RWPE2 (cell line): ENCODE measurements around the gene SEC31B.

ENCODE experiments used
- ATAC-seq: fragments of 200-7000 bp; cut with Tn5 transposase; 3 replicates; pipeline ENCODE4 v1.9.1; 2021; ENCODE audit warnings: low read depth
- DNase-seq: peaks from one replicate; pipeline ENCODE4 v3.0.0-alpha.2; 2020; ENCODE audit warnings: low spot score
- H3K27ac ChIP-seq: fragments of 450-650 bp; 2 replicates; pipeline ENCODE4 v1.5.1; 2017; ENCODE audit warnings: mild to moderate bottlenecking; ENCODE audit not compliant: poor library complexity, severe bottlenecking
- H3K27me3 ChIP-seq: fragments of 250-450 bp; sonication (Bioruptor Pico); 2 replicates; pipeline ENCODE4 v1.5.1; 2021; ENCODE audit warnings: mild to moderate bottlenecking, moderate library complexity; ENCODE audit not compliant: insufficient read depth, poor library complexity, severe bottlenecking
- H3K36me3 ChIP-seq: fragments of 250-450 bp; sonication (Bioruptor Pico); 2 replicates; pipeline ENCODE4 v1.5.1; 2020; ENCODE audit warnings: low read depth, mild to moderate bottlenecking, moderate library complexity
- H3K4me1 ChIP-seq: fragments of 250-450 bp; sonication (Bioruptor Pico); 2 replicates; pipeline ENCODE4 v1.5.1; 2021; ENCODE audit warnings: mild to moderate bottlenecking, moderate library complexity; ENCODE audit not compliant: insufficient read depth, poor library complexity, severe bottlenecking
- H3K4me3 ChIP-seq: fragments of 250-450 bp; sonication (Bioruptor Pico); 2 replicates; pipeline ENCODE4 v1.5.1; 2021; ENCODE audit warnings: mild to moderate bottlenecking, moderate library complexity; ENCODE audit not compliant: severe bottlenecking
- H3K9me3 ChIP-seq: fragments of 250-450 bp; sonication (Bioruptor Pico); 2 replicates; pipeline ENCODE4 v1.5.1; 2021; ENCODE audit warnings: mild to moderate bottlenecking, moderate library complexity; ENCODE audit not compliant: severe bottlenecking
- CTCF ChIP-seq: fragments of 450-650 bp; IDR thresholded peaks from one replicate; pipeline ENCODE4 v1.5.1; 2017; ENCODE audit warnings: mild to moderate bottlenecking, moderate library complexity; ENCODE audit not compliant: poor library complexity, severe bottlenecking

The SEC31B gene

GRCh38 chr10:100446130-100446761 lies 73.4 kb downstream of the SEC31B start:
- Histone ChIP-seq H3K4me1 (no peaks in the 10 kb centered on the region), H3K9me3 (no peaks in the 10 kb centered on the region), H3K4me3 (no peak overlapping the region), H3K27me3 (no peaks in the 10 kb centered on the region), H3K36me3 (no peaks in the 10 kb centered on the region), H3K27ac (no peak overlapping the region)
- DNase-seq = no peak
- ATAC-seq = no peak
- no peak for TF ChIP-seq CTCF

GRCh38 chr10:100442548-100442947 lies 77.1 kb downstream of the SEC31B start:
- Histone ChIP-seq H3K27me3 (no peaks in the 10 kb centered on the region), H3K27ac (no peak overlapping the region), H3K9me3 (no peaks in the 10 kb centered on the region), H3K4me3 (no peak overlapping the region), H3K4me1 (no peaks in the 10 kb centered on the region), H3K36me3 (no peaks in the 10 kb centered on the region)
- ATAC-seq (no peak), DNase-seq (no peak)
- TF ChIP-seq CTCF = no peak

GRCh38 chr10:100438674-100439315 lies 80.9 kb downstream of the SEC31B start:
- no peak for DNase-seq
- H3K4me1 ChIP-seq = no peaks in the 10 kb centered on the region
- no peak overlapping the region for H3K4me3 ChIP-seq
- no peak overlapping the region for H3K27ac ChIP-seq
- no peak for TF ChIP-seq CTCF
- no peak for ATAC-seq
- no peaks in the 10 kb centered on the region for H3K27me3 ChIP-seq
- H3K9me3 ChIP-seq = no peaks in the 10 kb centered on the region
- no peaks in the 10 kb centered on the region for H3K36me3 ChIP-seq
